Vagina (tissue), 2 donors: ENCODE measurements around the gene SDCCAG8. TPM values are rescaled to one million over a fixed set of nuclear protein-coding genes. Genes with fewer than 3 reads are reported as not detected.

Experiments used
- DNase-seq, 2 donors: peaks; one replicate each; pipeline ENCODE4 v3.0.0-alpha.2; 2017; ENCODE audit errors: extremely low spot score in 2 of 2
- H3K27ac ChIP-seq: fragments of 200-600 bp; sonication (generic); one replicate; pipeline ENCODE4 v1.5.1; 2019
- H3K27me3 ChIP-seq: fragments of 200-600 bp; sonication (generic); one replicate; pipeline ENCODE4 v1.5.1; 2019
- H3K36me3 ChIP-seq, 2 donors: fragments of 200-600 bp; sonication (generic); one replicate each; pipeline ENCODE4 v1.5.1; 2017 to 2019
- H3K4me1 ChIP-seq: fragments of 200-600 bp; sonication (generic); one replicate; pipeline ENCODE4 v1.5.1; 2019
- H3K4me3 ChIP-seq, 2 donors: fragments of 200-600 bp; sonication (generic); 1 replicate in 1 of 2; 2 replicates in 1 of 2; pipeline ENCODE4 v1.5.1; 2016 to 2019
- H3K9me3 ChIP-seq: fragments of 200-600 bp; sonication (generic); one replicate; pipeline ENCODE4 v1.5.1; 2019
- POLR2A ChIP-seq, 2 donors: fragments of 450-650 bp; IDR thresholded peaks; one replicate each; pipeline ENCODE4 v1.6.1; 2017; ENCODE audit warnings: antibody characterized with exemption in 2 of 2, mild to moderate bottlenecking in 2 of 2, moderate library complexity in 2 of 2
- POLR2AphosphoS5 ChIP-seq, 2 donors: sonication (generic); formaldehyde crosslinking; IDR thresholded peaks; one replicate each; pipeline ENCODE4 v1.9.0; 2017; ENCODE audit warnings: antibody characterized with exemption in 2 of 2, mild to moderate bottlenecking in 2 of 2, low read depth in 1 of 2; ENCODE audit not compliant: insufficient read depth in 1 of 2
- intact Hi-C: fragments of 100-400 bp; cut with DNase I; formaldehyde crosslinking; loops from one replicate; pipeline ENCODE4 v1.15.1; 2023
- total RNA-seq: library from RNA; depleted of rRNA; stranded (reverse); fragments of >200 nt; gene quantifications from one replicate; pipeline ENCODE4 v1.2.3, GENCODE V29; 2016
- TF ChIP-seq, protein P1 (sequence below), 3 experiments: fragments of 450-650 bp in 2 of 3; fragments of 200-600 bp in 1 of 3; sonication (generic) in 1 of 3; IDR thresholded peaks; one replicate each; pipeline ENCODE4 v1.5.1; 2017 to 2019; ENCODE audit warnings: antibody characterized with exemption in 3 of 3, mild to moderate bottlenecking in 2 of 3, moderate library complexity in 2 of 3

SDCCAG8 gene
- total RNA-seq, 1 donor from 2014 or later: 31.2 TPM

- Histone ChIP-seq H3K9me3 (no peaks in the 10 kb centered on the region), H3K27ac (no peak overlapping the region), H3K4me3 (no peak overlapping the region), H3K27me3 (no peaks in the 10 kb centered on the region), H3K36me3 (no peaks in the 10 kb centered on the region), H3K4me1 (no peaks in the 10 kb centered on the region)
- DNase-seq: no peak
- intact Hi-C loops: no loop called here
- TF ChIP-seq, protein P1, sequence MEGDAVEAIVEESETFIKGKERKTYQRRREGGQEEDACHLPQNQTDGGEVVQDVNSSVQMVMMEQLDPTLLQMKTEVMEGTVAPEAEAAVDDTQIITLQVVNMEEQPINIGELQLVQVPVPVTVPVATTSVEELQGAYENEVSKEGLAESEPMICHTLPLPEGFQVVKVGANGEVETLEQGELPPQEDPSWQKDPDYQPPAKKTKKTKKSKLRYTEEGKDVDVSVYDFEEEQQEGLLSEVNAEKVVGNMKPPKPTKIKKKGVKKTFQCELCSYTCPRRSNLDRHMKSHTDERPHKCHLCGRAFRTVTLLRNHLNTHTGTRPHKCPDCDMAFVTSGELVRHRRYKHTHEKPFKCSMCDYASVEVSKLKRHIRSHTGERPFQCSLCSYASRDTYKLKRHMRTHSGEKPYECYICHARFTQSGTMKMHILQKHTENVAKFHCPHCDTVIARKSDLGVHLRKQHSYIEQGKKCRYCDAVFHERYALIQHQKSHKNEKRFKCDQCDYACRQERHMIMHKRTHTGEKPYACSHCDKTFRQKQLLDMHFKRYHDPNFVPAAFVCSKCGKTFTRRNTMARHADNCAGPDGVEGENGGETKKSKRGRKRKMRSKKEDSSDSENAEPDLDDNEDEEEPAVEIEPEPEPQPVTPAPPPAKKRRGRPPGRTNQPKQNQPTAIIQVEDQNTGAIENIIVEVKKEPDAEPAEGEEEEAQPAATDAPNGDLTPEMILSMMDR (IDR thresholded peaks at IDR 0.05): no peak
- TF ChIP-seq POLR2A (IDR thresholded peaks at IDR 0.05): no peak
- TF ChIP-seq POLR2AphosphoS5 (IDR thresholded peaks at IDR 0.05; ENCODE audit: insufficient read depth in 1 of 2, low read depth in 1 of 2): no peak
These were observed 141.0 kb downstream of the SDCCAG8 start for GRCh38 chr1:243396876-243397275.

DNA sequence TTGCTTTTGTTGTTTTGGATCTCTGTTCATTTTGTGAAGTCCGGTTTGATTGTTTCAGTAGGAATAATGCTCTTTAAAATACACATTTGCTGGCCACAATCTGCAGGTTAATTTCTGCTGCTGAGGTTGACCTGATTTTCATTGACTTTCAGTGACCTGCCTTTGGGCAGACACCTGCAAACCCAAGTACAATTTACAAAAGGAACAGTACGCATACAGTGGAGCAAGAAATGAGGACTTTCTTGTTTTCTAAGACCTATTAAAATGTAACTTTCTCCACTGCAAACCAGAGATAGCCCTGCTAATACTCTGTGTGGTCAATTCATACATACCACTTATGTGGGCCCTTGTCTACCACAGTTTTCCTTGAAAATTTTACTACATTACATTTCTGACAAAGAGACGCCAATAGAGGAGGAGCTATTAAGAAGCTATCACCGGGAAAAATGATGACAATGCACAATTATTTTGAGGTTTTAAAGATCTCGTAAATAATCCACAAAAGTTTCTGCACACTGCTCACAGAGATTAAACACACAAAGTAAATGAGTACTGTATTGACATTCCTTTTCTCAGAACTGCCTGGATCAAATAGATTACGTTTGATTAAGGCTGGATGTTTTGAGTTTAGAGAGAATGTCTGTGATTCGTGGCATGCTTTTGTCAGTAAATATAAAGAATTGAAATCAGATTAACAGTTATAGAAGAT lies 141.9 kb downstream of the SDCCAG8 start:
- Histone ChIP-seq H3K4me3 (no peak overlapping the region), H3K4me1 (no peaks in the 10 kb centered on the region), H3K27me3 (no peaks in the 10 kb centered on the region), H3K9me3 (no peaks in the 10 kb centered on the region), H3K27ac (no peak overlapping the region), H3K36me3 (no peaks in the 10 kb centered on the region)
- intact Hi-C loops: no loop called here
- DNase-seq: no peak
- TF ChIP-seq, protein P1 (IDR thresholded peaks at IDR 0.05): no peak
- TF ChIP-seq POLR2AphosphoS5 (IDR thresholded peaks at IDR 0.05; ENCODE audit: insufficient read depth in 1 of 2, low read depth in 1 of 2) (no peak), POLR2A (IDR thresholded peaks at IDR 0.05) (no peak)

GRCh38 chr1:243399561-243400155 lies 143.8 kb downstream of the SDCCAG8 start:
- Histone ChIP-seq H3K27ac (no peak overlapping the region), H3K27me3 (no peaks in the 10 kb centered on the region), H3K36me3 (no peaks in the 10 kb centered on the region), H3K9me3 (no peaks in the 10 kb centered on the region), H3K4me3 (no peak overlapping the region), H3K4me1 (no peaks in the 10 kb centered on the region)
- DNase-seq: no peak
- TF ChIP-seq, protein P1 (IDR thresholded peaks at IDR 0.05): no peak
- TF ChIP-seq POLR2AphosphoS5 (IDR thresholded peaks at IDR 0.05; ENCODE audit: insufficient read depth in 1 of 2, low read depth in 1 of 2) (no peak), POLR2A (IDR thresholded peaks at IDR 0.05) (no peak)
- intact Hi-C loops: no loop called here

GRCh38 chr1:243402868-243403267 lies 147.0 kb downstream of the SDCCAG8 start:
- no peak for DNase-seq
- Histone ChIP-seq H3K27me3 (no peaks in the 10 kb centered on the region), H3K36me3 (no peaks in the 10 kb centered on the region), H3K27ac (no peak overlapping the region), H3K4me1 (no peaks in the 10 kb centered on the region), H3K4me3 (no peak overlapping the region), H3K9me3 (no peaks in the 10 kb centered on the region)
- TF ChIP-seq, protein P1 (IDR thresholded peaks at IDR 0.05): no peak
- no peak for TF ChIP-seq POLR2AphosphoS5 (IDR thresholded peaks at IDR 0.05; ENCODE audit: insufficient read depth in 1 of 2, low read depth in 1 of 2)
- TF ChIP-seq POLR2A (IDR thresholded peaks at IDR 0.05): no peak
- intact Hi-C loops: no loop called here

GRCh38 chr1:243406424-243406823 lies 150.6 kb downstream of the SDCCAG8 start:
- Histone ChIP-seq H3K27me3 (no peaks in the 10 kb centered on the region), H3K27ac (no peak overlapping the region), H3K36me3 (no peaks in the 10 kb centered on the region), H3K4me1 (no peaks in the 10 kb centered on the region), H3K9me3 (no peaks in the 10 kb centered on the region), H3K4me3 (no peak overlapping the region)
- TF ChIP-seq, protein P1 (IDR thresholded peaks at IDR 0.05): no peak
- TF ChIP-seq POLR2AphosphoS5 (IDR thresholded peaks at IDR 0.05; ENCODE audit: insufficient read depth in 1 of 2, low read depth in 1 of 2) (no peak), POLR2A (IDR thresholded peaks at IDR 0.05) (no peak)
- no peak for DNase-seq
- intact Hi-C loops: no loop called here
